CD14-positive monocyte (primary cell): Measurements from ENCODE around the gene KLF3. TPM values are rescaled to one million over a fixed set of nuclear protein-coding genes. Genes with fewer than 3 reads are reported as not detected.

Source experiments
- DNase-seq, 3 donors: peaks; one replicate each; pipeline ENCODE4 v3.0.0-alpha.2; 2011 to 2022
- H2AFZ ChIP-seq: 2 replicates; pipeline ENCODE4 v1.6.0; 2012; ENCODE audit warnings: mild to moderate bottlenecking, low read depth, low read length, inconsistent platforms; ENCODE audit not compliant: insufficient read depth, poor library complexity, severe bottlenecking
- H3K27ac ChIP-seq, 2 donors: 1 replicate in 1 of 2; 2 replicates in 1 of 2; pipeline ENCODE4 v1.5.1; 2012 to 2013; ENCODE audit warnings: low read length in 2 of 2, control low read depth in 1 of 2, inconsistent platforms in 1 of 2, low read depth in 1 of 2, mild to moderate bottlenecking in 1 of 2
- H3K27me3 ChIP-seq, 2 donors: one replicate each; pipeline versions ENCODE4 v1.6.0 to v1.6.1; 2011 to 2013; ENCODE audit warnings: low read length in 2 of 2; ENCODE audit not compliant: control insufficient read depth in 2 of 2, insufficient read depth in 2 of 2
- H3K36me3 ChIP-seq, 2 donors: replicated peaks in 1 of 2; 1 replicate in 1 of 2; 2 replicates in 1 of 2; pipeline versions ENCODE4 v1.5.1 to v1.6.1; 2012 to 2013; ENCODE audit warnings: low read length in 2 of 2, control low read depth in 1 of 2, inconsistent platforms in 1 of 2, mild to moderate bottlenecking in 1 of 2; ENCODE audit not compliant: insufficient read depth in 2 of 2, control insufficient read depth in 1 of 2
- H3K4me1 ChIP-seq, 2 donors: 1 replicate in 1 of 2; 2 replicates in 1 of 2; pipeline versions ENCODE4 v1.5.1 to v1.6.1; 2012 to 2013; ENCODE audit warnings: low read length in 2 of 2, control low read depth in 1 of 2, inconsistent platforms in 1 of 2, mild to moderate bottlenecking in 1 of 2, moderate library complexity in 1 of 2; ENCODE audit not compliant: insufficient read depth in 2 of 2, control insufficient read depth in 1 of 2
- H3K4me2 ChIP-seq: replicated peaks from 2 replicates; pipeline ENCODE3; 2012; ENCODE audit warnings: low read length, moderate library complexity, mild to moderate bottlenecking; ENCODE audit not compliant: poor library complexity, severe bottlenecking; ENCODE audit errors: extremely low read depth
- H3K4me3 ChIP-seq, 3 experiments: fragments of 200-600 bp in 1 of 3; sonication (generic) in 1 of 3; replicated peaks in 1 of 3; 1 replicate in 2 of 3; 2 replicates in 1 of 3; pipeline ENCODE4 v1.5.1; 2011 to 2013; ENCODE audit warnings: low read length in 3 of 3, mild to moderate bottlenecking in 3 of 3, control low read depth in 2 of 3, low read depth in 2 of 3, inconsistent platforms in 1 of 3, moderate library complexity in 1 of 3
- H3K79me2 ChIP-seq: 2 replicates; pipeline ENCODE4 v1.6.0; 2012; ENCODE audit warnings: mild to moderate bottlenecking, control low read depth, inconsistent platforms, low read length, moderate library complexity; ENCODE audit not compliant: insufficient read depth
- H3K9ac ChIP-seq: 2 replicates; pipeline ENCODE4 v1.6.0; 2017; ENCODE audit warnings: low read length, mild to moderate bottlenecking; ENCODE audit not compliant: insufficient read depth, poor library complexity, severe bottlenecking
- H3K9me3 ChIP-seq, 2 donors: replicated peaks in 1 of 2; 1 replicate in 1 of 2; 2 replicates in 1 of 2; pipeline versions ENCODE4 v1.5.1 to v1.6.1; 2012 to 2013; ENCODE audit warnings: low read length in 2 of 2, control low read depth in 1 of 2; ENCODE audit not compliant: control insufficient read depth in 1 of 2, insufficient read depth in 1 of 2
- H4K20me1 ChIP-seq: 2 replicates; pipeline ENCODE4 v1.6.0; 2012; ENCODE audit warnings: mild to moderate bottlenecking, low read length, control low read depth, moderate library complexity; ENCODE audit not compliant: insufficient read depth
- H3K27ac Mint-ChIP-seq, 7 donors: one replicate each; pipeline ENCODE4 v1.8.0; 2020; ENCODE audit warnings: mild to moderate bottlenecking in 7 of 7, mixed read lengths in 7 of 7, moderate library complexity in 6 of 7, inconsistent platforms in 2 of 7
- H3K27me3 Mint-ChIP-seq, 3 donors: one replicate each; pipeline ENCODE4 v1.8.0; 2021 to 2022; ENCODE audit warnings: low read depth in 3 of 3, mild to moderate bottlenecking in 3 of 3, mixed read lengths in 3 of 3, moderate library complexity in 3 of 3, inconsistent platforms in 1 of 3
- H3K36me3 Mint-ChIP-seq, 2 donors: one replicate each; pipeline ENCODE4 v1.8.0; 2020; ENCODE audit warnings: mixed read lengths in 2 of 2, inconsistent platforms in 1 of 2, mild to moderate bottlenecking in 1 of 2
- H3K4me1 Mint-ChIP-seq: one replicate; pipeline ENCODE4 v1.8.0; 2020; ENCODE audit warnings: mild to moderate bottlenecking, mixed read lengths
- H3K4me3 Mint-ChIP-seq, 2 donors: one replicate each; pipeline ENCODE4 v1.8.0; 2020; ENCODE audit warnings: mild to moderate bottlenecking in 2 of 2, mixed read lengths in 2 of 2, moderate library complexity in 1 of 2
- H3K9me3 Mint-ChIP-seq, 7 donors: one replicate each; pipeline ENCODE4 v1.8.0; 2020 to 2022; ENCODE audit warnings: mixed read lengths in 7 of 7, mild to moderate bottlenecking in 6 of 7, moderate library complexity in 6 of 7, inconsistent platforms in 2 of 7
- WGBS: methylation state at CpG from one replicate; pipeline ENCODE4 v1.1.5; 2013; ENCODE audit warnings: missing lambda C conversion rate; ENCODE audit not compliant: insufficient coverage; 5-methylcytosine and 5-hydroxymethylcytosine counted together
- intact Hi-C, 2 donors: fragments of 100-400 bp; cut with micrococcal nuclease; formaldehyde crosslinking; loops; one replicate each; pipeline versions ENCODE4 v1.15.0 to v1.15.1; 2023
- polyA plus RNA-seq, 3 donors: library from polyadenylated mRNA; depleted of rRNA in 1 of 3; unstranded in 2 of 3; stranded (reverse) in 1 of 3; fragments of 300-500 nt in 2 of 3; fragments of >200 nt in 1 of 3; fragmentation: Illumina TruSeq in 2 of 3; gene quantifications; 1 replicate in 2 of 3; 2 replicates in 1 of 3; pipeline ENCODE4 v1.2.3, GENCODE V29; 2012 to 2021
- TF ChIP-seq, protein P1 (sequence below): fragments of 200-600 bp; IDR thresholded peaks from one replicate; pipeline ENCODE4 v1.8.0; 2022; ENCODE audit warnings: antibody characterized with exemption, mild to moderate bottlenecking

Gene KLF3
- polyA plus RNA-seq, 3 donors = 46.3 to 95.7 (median 53.9) TPM

DNA sequence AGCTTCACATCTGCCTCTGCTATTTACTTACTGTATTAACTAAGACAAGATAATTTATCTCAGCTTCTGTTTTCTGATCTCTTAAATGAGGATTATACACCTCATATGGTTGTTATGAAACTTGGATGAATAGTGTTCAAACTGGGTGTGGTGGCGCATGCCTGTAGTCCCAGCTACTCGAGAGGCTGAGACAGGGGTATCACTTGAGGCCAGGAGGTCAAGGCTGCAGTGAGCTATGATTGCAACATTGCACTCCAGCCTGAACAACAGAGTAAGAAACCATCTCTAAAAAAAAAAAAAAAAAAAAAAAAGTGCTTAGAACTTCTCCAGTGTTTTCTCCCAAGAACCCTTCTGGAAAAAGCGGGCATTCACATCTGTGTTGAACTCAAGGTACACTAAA is 19.8 kb upstream of the KLF3 start:
- TF ChIP-seq, protein P1, sequence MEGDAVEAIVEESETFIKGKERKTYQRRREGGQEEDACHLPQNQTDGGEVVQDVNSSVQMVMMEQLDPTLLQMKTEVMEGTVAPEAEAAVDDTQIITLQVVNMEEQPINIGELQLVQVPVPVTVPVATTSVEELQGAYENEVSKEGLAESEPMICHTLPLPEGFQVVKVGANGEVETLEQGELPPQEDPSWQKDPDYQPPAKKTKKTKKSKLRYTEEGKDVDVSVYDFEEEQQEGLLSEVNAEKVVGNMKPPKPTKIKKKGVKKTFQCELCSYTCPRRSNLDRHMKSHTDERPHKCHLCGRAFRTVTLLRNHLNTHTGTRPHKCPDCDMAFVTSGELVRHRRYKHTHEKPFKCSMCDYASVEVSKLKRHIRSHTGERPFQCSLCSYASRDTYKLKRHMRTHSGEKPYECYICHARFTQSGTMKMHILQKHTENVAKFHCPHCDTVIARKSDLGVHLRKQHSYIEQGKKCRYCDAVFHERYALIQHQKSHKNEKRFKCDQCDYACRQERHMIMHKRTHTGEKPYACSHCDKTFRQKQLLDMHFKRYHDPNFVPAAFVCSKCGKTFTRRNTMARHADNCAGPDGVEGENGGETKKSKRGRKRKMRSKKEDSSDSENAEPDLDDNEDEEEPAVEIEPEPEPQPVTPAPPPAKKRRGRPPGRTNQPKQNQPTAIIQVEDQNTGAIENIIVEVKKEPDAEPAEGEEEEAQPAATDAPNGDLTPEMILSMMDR = no peak
- no peak for DNase-seq
- H3K4me1 Mint-ChIP-seq = peaks cover 12% of the 10 kb centered on the region
- no peaks in the 10 kb centered on the region for H3K79me2 ChIP-seq
- no peaks in the 10 kb centered on the region for H3K36me3 Mint-ChIP-seq
- H3K27me3 Mint-ChIP-seq = peaks cover 0 to 6% (median 0%) of the 10 kb centered on the region in 3 donors
- no peak overlapping the region for H3K9ac ChIP-seq
- peaks cover 5 to 7% of the 10 kb centered on the region in 2 donors for H3K4me1 ChIP-seq
- intact Hi-C loops = loop anchor here in 1 of 2 donors (10.0 kb wide), 1 partner anchor 59 kb away; no protein-coding TSS in a partner anchor
- no CpG with 5 or more reads among the region's 3 CpGs for WGBS
- H3K27ac ChIP-seq = no peak overlapping the region
- H3K9me3 ChIP-seq = peaks cover 0 to 3% of the 10 kb centered on the region in 2 donors
- no peaks in the 10 kb centered on the region for H3K27me3 ChIP-seq
- no peak overlapping the region for H3K4me3 ChIP-seq
- no peaks in the 10 kb centered on the region for H4K20me1 ChIP-seq
- no peak overlapping the region for H2AFZ ChIP-seq
- H3K27ac Mint-ChIP-seq = no peak overlapping the region
- H3K4me3 Mint-ChIP-seq = no peak overlapping the region
- no peaks in the 10 kb centered on the region for H3K36me3 ChIP-seq
- H3K4me2 ChIP-seq = no peak overlapping the region
- H3K9me3 Mint-ChIP-seq = peaks cover 0 to 4% (median 0%) of the 10 kb centered on the region in 7 donors

DNA sequence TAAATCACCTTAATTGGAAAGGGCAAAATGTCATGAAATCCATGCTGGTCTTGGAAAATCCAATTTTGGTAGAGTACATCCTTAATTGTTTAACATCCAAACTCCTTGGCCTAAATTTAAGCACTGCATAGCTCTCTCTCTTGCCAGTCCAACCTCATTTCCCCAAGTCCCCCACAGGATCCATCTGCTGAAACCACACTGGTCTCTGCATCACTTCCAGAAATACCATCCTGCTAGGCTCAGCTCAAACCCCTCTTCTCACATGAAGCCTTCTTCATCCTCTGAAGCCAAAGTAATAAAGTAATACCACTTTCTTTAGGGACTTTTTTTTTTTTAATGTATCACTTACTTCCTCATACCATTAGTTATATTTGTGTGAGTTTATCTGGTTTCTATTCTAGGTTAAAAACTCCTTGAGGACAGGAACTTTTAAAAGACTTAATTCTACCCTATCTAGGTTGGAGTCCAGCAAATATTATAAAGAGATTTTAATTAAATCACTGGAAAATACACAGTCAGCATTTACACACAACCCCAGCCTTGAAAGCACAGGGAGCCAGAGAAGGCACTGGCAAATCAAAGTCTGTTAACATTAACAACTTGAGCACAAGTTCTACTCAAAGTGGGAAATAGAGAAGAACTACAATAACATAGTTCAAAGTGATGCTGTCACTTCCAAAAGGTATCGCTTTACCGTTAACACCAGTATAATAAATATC is 16.7 kb upstream of the KLF3 start:
- Histone ChIP-seq H3K36me3 (no peaks in the 10 kb centered on the region), H3K9me3 (no peaks in the 10 kb centered on the region), H3K4me2 (no peak overlapping the region), H2AFZ (no peak overlapping the region), H3K79me2 (no peaks in the 10 kb centered on the region), H3K9ac (no peak overlapping the region), H4K20me1 (no peaks in the 10 kb centered on the region), H3K27me3 (no peaks in the 10 kb centered on the region), H3K27ac (no peak overlapping the region), H3K4me1 (peaks cover 5 to 9% of the 10 kb centered on the region in 2 donors), H3K4me3 (no peak overlapping the region)
- Mint-ChIP-seq H3K9me3 (no peaks in the 10 kb centered on the region), H3K4me1 (peaks cover 13% of the 10 kb centered on the region), H3K4me3 (no peak overlapping the region), H3K27ac (peak overlapping the region in 2 of 7 donors; percentile 18 to 64), H3K36me3 (no peaks in the 10 kb centered on the region), H3K27me3 (peaks cover 2 to 6% (median 2%) of the 10 kb centered on the region in 3 donors)
- no peak for DNase-seq
- TF ChIP-seq, protein P1 = no peak
- intact Hi-C loops = loop anchor here in 1 of 2 donors (10.0 kb wide), 1 partner anchor 62 kb away; no protein-coding TSS in a partner anchor
- no CpG with 5 or more reads among the region's 2 CpGs for WGBS
